ENCODE data around the gene FHOD1. TPM values are rescaled to one million over a fixed set of nuclear protein-coding genes. Genes with fewer than 3 reads are reported as not detected.

The FHOD1 gene
- total and polyA plus RNA-seq, 2 of the 13 experiments (the other 11 are each of a cell fraction or from before 2014, with no cell fraction given): 20.0 to 20.8 TPM

DNA sequence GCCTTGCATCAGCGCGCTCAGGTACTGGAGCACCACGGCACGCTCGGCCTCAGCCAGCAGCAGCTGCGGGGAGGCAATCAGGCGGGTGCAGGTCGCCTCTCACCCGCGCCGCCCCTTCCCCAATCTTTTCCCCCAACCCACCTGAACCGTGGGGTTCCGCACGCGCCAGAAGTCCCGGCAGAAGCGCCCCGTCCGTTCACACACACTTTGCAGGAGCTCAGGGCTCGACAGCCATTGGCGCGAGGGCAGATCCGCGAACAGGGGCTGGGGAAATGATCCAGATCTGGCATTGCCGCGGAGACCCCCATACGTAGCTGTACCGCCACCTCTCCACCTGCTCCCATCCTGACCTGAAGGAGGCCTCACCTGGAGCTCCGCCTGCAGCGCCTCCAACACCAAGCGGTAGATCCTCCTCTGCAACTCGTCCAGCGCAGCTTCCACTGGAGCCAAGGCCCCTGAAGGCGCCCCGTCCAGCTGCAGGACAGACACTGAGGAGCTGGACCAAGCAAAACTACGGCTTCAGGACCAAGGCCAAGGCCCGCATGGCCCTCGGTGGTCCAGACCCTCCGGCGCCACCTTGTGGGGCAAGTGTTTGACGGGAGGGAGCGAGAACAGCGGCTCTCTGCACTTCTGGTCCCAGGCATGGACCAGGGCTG is 62.2 kb downstream of the FHOD1 start (continued):
- TF ChIP-seq, protein P1, sequence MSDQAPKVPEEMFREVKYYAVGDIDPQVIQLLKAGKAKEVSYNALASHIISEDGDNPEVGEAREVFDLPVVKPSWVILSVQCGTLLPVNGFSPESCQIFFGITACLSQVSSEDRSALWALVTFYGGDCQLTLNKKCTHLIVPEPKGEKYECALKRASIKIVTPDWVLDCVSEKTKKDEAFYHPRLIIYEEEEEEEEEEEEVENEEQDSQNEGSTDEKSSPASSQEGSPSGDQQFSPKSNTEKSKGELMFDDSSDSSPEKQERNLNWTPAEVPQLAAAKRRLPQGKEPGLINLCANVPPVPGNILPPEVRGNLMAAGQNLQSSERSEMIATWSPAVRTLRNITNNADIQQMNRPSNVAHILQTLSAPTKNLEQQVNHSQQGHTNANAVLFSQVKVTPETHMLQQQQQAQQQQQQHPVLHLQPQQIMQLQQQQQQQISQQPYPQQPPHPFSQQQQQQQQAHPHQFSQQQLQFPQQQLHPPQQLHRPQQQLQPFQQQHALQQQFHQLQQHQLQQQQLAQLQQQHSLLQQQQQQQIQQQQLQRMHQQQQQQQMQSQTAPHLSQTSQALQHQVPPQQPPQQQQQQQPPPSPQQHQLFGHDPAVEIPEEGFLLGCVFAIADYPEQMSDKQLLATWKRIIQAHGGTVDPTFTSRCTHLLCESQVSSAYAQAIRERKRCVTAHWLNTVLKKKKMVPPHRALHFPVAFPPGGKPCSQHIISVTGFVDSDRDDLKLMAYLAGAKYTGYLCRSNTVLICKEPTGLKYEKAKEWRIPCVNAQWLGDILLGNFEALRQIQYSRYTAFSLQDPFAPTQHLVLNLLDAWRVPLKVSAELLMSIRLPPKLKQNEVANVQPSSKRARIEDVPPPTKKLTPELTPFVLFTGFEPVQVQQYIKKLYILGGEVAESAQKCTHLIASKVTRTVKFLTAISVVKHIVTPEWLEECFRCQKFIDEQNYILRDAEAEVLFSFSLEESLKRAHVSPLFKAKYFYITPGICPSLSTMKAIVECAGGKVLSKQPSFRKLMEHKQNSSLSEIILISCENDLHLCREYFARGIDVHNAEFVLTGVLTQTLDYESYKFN (CRISPR knock-in tag; conservative IDR thresholded peaks at IDR 0.05): no peak
- peak; percentile 82 for TF ChIP-seq MED1 (CRISPR knock-in tag; IDR thresholded peaks at IDR 0.05)
- TF ChIP-seq NR2F2 (IDR thresholded peaks at IDR 0.05; ENCODE audit: borderline replicate concordance, low read depth): no peak
- no peak for TF ChIP-seq ZNF234 (CRISPR knock-in tag; conservative IDR thresholded peaks at IDR 0.05)
- peak; percentile 100 for TF ChIP-seq MIER2 (CRISPR knock-in tag; IDR thresholded peaks at IDR 0.05)
- TF ChIP-seq, protein P2, sequence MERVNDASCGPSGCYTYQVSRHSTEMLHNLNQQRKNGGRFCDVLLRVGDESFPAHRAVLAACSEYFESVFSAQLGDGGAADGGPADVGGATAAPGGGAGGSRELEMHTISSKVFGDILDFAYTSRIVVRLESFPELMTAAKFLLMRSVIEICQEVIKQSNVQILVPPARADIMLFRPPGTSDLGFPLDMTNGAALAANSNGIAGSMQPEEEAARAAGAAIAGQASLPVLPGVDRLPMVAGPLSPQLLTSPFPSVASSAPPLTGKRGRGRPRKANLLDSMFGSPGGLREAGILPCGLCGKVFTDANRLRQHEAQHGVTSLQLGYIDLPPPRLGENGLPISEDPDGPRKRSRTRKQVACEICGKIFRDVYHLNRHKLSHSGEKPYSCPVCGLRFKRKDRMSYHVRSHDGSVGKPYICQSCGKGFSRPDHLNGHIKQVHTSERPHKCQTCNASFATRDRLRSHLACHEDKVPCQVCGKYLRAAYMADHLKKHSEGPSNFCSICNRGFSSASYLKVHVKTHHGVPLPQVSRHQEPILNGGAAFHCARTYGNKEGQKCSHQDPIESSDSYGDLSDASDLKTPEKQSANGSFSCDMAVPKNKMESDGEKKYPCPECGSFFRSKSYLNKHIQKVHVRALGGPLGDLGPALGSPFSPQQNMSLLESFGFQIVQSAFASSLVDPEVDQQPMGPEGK (CRISPR knock-in tag; IDR thresholded peaks at IDR 0.05): peak; percentile 85
- TF ChIP-seq, protein P3, sequence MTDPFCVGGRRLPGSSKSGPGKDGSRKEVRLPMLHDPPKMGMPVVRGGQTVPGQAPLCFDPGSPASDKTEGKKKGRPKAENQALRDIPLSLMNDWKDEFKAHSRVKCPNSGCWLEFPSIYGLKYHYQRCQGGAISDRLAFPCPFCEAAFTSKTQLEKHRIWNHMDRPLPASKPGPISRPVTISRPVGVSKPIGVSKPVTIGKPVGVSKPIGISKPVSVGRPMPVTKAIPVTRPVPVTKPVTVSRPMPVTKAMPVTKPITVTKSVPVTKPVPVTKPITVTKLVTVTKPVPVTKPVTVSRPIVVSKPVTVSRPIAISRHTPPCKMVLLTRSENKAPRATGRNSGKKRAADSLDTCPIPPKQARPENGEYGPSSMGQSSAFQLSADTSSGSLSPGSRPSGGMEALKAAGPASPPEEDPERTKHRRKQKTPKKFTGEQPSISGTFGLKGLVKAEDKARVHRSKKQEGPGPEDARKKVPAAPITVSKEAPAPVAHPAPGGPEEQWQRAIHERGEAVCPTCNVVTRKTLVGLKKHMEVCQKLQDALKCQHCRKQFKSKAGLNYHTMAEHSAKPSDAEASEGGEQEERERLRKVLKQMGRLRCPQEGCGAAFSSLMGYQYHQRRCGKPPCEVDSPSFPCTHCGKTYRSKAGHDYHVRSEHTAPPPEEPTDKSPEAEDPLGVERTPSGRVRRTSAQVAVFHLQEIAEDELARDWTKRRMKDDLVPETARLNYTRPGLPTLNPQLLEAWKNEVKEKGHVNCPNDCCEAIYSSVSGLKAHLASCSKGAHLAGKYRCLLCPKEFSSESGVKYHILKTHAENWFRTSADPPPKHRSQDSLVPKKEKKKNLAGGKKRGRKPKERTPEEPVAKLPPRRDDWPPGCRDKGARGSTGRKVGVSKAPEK (CRISPR knock-in tag; IDR thresholded peaks at IDR 0.05; ENCODE audit: borderline replicate concordance): peak; percentile 84; the same call in 1 of the 2 replicates
- peak; percentile 95; the same call in 1 of the 2 replicates for TF ChIP-seq CBX5 (CRISPR knock-in tag; IDR thresholded peaks at IDR 0.05; ENCODE audit: borderline replicate concordance)
- TF ChIP-seq, protein P4, sequence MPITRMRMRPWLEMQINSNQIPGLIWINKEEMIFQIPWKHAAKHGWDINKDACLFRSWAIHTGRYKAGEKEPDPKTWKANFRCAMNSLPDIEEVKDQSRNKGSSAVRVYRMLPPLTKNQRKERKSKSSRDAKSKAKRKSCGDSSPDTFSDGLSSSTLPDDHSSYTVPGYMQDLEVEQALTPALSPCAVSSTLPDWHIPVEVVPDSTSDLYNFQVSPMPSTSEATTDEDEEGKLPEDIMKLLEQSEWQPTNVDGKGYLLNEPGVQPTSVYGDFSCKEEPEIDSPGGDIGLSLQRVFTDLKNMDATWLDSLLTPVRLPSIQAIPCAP (CRISPR knock-in tag; IDR thresholded peaks at IDR 0.05; ENCODE audit: low read depth): 0 out of 2 replicates have a peak, but pooled peaks have one; percentile 47
- no peak for TF ChIP-seq CREM (IDR thresholded peaks at IDR 0.05)
- no peak for TF ChIP-seq CREM (CRISPR knock-in tag; IDR thresholded peaks at IDR 0.05)
- peak; percentile 71; the same call in 1 of the 2 replicates for TF ChIP-seq ZNF557 (CRISPR knock-in tag; IDR thresholded peaks at IDR 0.05)
- no peak for TF ChIP-seq TBX3 (IDR thresholded peaks at IDR 0.05; ENCODE audit: borderline replicate concordance)
- no peak; the same call in 1 of the 2 replicates for TF ChIP-seq ZNF558 (CRISPR knock-in tag; IDR thresholded peaks at IDR 0.05; ENCODE audit: borderline replicate concordance)
- TF ChIP-seq ETV6 (CRISPR knock-in tag; conservative IDR thresholded peaks at IDR 0.05): peak; percentile 98
- TF ChIP-seq, protein P5, sequence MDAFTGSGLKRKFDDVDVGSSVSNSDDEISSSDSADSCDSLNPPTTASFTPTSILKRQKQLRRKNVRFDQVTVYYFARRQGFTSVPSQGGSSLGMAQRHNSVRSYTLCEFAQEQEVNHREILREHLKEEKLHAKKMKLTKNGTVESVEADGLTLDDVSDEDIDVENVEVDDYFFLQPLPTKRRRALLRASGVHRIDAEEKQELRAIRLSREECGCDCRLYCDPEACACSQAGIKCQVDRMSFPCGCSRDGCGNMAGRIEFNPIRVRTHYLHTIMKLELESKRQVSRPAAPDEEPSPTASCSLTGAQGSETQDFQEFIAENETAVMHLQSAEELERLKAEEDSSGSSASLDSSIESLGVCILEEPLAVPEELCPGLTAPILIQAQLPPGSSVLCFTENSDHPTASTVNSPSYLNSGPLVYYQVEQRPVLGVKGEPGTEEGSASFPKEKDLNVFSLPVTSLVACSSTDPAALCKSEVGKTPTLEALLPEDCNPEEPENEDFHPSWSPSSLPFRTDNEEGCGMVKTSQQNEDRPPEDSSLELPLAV (CRISPR knock-in tag; conservative IDR thresholded peaks at IDR 0.05; ENCODE audit: low read depth): no peak
- peak; percentile 83 for TF ChIP-seq IKZF4 (CRISPR knock-in tag; IDR thresholded peaks at IDR 0.05; ENCODE audit: borderline replicate concordance, low read depth, not compliant biosample characterization)
- TF ChIP-seq SATB2 (CRISPR knock-in tag; IDR thresholded peaks at IDR 0.05): peak; percentile 68; the same call in 1 of the 2 replicates
